ENCODE data around the gene SCLT1.

- TF ChIP-seq CTCF (IDR thresholded peaks at IDR 0.05; ENCODE audit: low read length) (no peak), EZH2 (optimal IDR thresholded peaks at IDR 0.05; ENCODE audit: low read depth, low read length) (no peak), EZH2phosphoT487 (IDR thresholded peaks at IDR 0.05; ENCODE audit: low read length) (no peak)
Measured at GRCh38 chr4:128856246-128856645, 237.1 kb downstream of the SCLT1 start.
